ENCODE measurements around the gene HLA-DMA.

DNA sequence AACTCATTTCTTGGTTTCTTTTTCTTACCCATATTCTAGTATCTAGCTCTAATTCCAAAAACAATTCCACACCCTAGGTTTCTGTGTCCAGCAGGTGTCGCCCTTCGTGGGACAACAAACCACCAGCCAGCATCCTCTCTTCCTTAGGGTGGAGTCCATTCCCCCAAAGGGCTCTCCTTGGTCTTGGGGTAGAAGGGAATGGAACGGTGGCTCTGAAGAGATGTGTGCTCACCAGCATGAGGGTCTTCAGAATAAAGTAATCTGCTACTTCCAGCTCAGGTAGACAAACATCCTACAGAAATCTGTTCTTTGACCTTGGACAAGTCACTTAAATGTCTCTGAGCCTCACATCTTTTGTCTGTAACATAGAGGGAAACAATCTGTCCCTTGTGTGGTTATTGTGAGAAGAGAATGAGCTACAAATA, 19.2 kb downstream of the HLA-DMA start:
- TF ChIP-seq, protein P1, sequence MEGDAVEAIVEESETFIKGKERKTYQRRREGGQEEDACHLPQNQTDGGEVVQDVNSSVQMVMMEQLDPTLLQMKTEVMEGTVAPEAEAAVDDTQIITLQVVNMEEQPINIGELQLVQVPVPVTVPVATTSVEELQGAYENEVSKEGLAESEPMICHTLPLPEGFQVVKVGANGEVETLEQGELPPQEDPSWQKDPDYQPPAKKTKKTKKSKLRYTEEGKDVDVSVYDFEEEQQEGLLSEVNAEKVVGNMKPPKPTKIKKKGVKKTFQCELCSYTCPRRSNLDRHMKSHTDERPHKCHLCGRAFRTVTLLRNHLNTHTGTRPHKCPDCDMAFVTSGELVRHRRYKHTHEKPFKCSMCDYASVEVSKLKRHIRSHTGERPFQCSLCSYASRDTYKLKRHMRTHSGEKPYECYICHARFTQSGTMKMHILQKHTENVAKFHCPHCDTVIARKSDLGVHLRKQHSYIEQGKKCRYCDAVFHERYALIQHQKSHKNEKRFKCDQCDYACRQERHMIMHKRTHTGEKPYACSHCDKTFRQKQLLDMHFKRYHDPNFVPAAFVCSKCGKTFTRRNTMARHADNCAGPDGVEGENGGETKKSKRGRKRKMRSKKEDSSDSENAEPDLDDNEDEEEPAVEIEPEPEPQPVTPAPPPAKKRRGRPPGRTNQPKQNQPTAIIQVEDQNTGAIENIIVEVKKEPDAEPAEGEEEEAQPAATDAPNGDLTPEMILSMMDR (IDR thresholded peaks at IDR 0.05): peak; percentile 66 to 81 (median 76)
- no peak for TF ChIP-seq POLR2A (IDR thresholded peaks at IDR 0.05)

All from adrenal gland (tissue), 5 donors.